Thyroid gland (tissue), 4 donors: ENCODE measurements around the gene EDDM13.

ENCODE experiments used
- POLR2A ChIP-seq, 2 donors: fragments of 450-650 bp; IDR thresholded peaks; one replicate each; pipeline ENCODE4 v1.6.1; 2017; ENCODE audit warnings: antibody characterized with exemption in 2 of 2, mild to moderate bottlenecking in 2 of 2, moderate library complexity in 1 of 2
- TF ChIP-seq, protein P1 (sequence below), 6 experiments: fragments of 200-600 bp in 3 of 6; fragments of 450-650 bp in 3 of 6; sonication (generic) in 3 of 6; IDR thresholded peaks; one replicate each; pipeline ENCODE4 v1.5.1; 2016 to 2019; ENCODE audit warnings: antibody characterized with exemption in 6 of 6, mild to moderate bottlenecking in 2 of 6, inconsistent platforms in 1 of 6, moderate library complexity in 1 of 6

DNA sequence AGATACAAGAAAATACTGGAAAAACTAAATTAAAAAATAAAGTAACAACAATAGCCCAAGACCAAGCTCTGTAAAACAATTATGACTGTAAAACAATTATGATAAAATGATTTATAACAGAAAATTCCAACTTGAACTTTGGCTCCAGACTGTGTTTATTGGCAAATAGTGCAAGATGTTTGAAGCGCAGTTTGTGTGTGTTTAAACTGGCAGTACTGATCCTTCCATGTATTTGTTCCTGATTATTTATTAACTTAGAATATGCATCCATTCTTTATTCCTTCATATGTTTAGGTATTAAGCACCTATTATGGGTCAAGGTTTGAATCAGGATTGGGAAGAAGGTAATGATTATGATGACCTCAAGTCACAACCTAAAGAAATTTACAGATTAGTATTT, 83.0 kb downstream of the EDDM13 start:
- TF ChIP-seq POLR2A (IDR thresholded peaks at IDR 0.05), result no peak
- TF ChIP-seq, protein P1, sequence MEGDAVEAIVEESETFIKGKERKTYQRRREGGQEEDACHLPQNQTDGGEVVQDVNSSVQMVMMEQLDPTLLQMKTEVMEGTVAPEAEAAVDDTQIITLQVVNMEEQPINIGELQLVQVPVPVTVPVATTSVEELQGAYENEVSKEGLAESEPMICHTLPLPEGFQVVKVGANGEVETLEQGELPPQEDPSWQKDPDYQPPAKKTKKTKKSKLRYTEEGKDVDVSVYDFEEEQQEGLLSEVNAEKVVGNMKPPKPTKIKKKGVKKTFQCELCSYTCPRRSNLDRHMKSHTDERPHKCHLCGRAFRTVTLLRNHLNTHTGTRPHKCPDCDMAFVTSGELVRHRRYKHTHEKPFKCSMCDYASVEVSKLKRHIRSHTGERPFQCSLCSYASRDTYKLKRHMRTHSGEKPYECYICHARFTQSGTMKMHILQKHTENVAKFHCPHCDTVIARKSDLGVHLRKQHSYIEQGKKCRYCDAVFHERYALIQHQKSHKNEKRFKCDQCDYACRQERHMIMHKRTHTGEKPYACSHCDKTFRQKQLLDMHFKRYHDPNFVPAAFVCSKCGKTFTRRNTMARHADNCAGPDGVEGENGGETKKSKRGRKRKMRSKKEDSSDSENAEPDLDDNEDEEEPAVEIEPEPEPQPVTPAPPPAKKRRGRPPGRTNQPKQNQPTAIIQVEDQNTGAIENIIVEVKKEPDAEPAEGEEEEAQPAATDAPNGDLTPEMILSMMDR (IDR thresholded peaks at IDR 0.05), result no peak
